GM21737 (cell line): ENCODE results near the gene DUSP19.

ENCODE experiments used
- ATAC-seq: cut with Tn5 transposase; IDR thresholded peaks from one replicate; pipeline ENCODE4 v1.9.1; 2021; ENCODE audit warnings: mild to moderate bottlenecking, moderate library complexity; ENCODE audit not compliant: unreplicated experiment

DUSP19 gene

GRCh38 chr2:183124222-183124956 lies 45.8 kb downstream of the DUSP19 start, which contains the start of gene NUP35:
Gene NUP35 (plus strand): TSS chr2:183124443. CDS start chr2:183124458, 15 bp downstream.
- peak; percentile 89 for ATAC-seq

- ATAC-seq: no peak
Measured at GRCh38 chr2:183124957-183125255, 46.4 kb downstream of the DUSP19 start.

- ATAC-seq: no peak
Measured at GRCh38 chr2:183125659-183126341, 47.3 kb downstream of the DUSP19 start.

DNA sequence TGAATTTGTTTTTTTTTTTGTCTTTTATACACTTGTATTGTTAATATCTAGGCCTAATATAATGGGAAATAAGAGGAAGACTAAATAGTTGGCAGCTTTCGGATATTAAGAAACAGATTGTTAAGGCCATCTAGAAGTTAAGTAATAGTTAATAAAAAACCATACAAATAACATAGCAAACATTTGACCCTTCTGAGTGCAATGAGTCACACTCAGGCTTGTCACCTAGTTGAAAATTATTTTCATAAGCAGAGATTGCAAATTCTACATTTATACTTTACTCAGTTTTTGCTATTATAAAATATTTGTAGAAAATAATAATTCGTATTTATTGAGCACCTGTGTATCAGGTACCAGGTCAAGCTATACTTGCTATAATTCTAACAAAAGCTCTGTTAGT lies 48.1 kb downstream of the DUSP19 start:
- no peak for ATAC-seq

DNA sequence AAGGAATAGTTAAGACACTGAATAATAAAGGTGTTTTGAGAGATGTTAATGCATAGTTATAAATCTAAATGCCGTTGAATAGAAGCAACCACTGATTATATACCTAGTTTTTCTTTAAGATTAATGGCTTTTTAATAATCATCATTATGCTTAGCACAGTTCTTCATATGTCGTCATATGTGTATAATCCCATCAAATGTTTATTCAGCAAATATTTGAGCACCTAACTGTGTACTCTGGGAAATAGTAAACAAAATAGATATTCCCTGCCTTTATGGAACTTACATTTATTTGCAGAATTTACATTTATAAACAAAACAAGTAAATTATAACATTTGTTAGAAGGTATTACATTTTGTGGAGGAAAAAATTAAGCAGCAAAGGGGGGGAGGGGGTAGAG lies 55.5 kb downstream of the DUSP19 start:
- ATAC-seq: no peak

GRCh38 chr2:183148955-183149354 lies 70.4 kb downstream of the DUSP19 start:
- ATAC-seq: no peak

GRCh38 chr2:183149489-183149888 lies 70.9 kb downstream of the DUSP19 start:
- no peak for ATAC-seq
